AG10803 (cell line): Measurements from ENCODE around the gene VGLL2.
A peak's percentile ranks its signal among the peaks of the same experiment; 100 is the strongest.

ENCODE experiments used
- DNase-seq: peaks from one replicate; pipeline ENCODE4 v3.0.0; 2010; ENCODE audit warnings: low read depth
- H3K4me3 ChIP-seq: 2 replicates; pipeline ENCODE4 v1.5.1; 2011; ENCODE audit warnings: mild to moderate bottlenecking, low read length, control low read depth
- TF ChIP-seq, protein P1 (sequence below): conservative IDR thresholded peaks from 2 replicates; pipeline ENCODE4 v1.5.1; 2011; ENCODE audit warnings: mild to moderate bottlenecking, low read length, control low read depth, inconsistent platforms

The VGLL2 gene

DNA sequence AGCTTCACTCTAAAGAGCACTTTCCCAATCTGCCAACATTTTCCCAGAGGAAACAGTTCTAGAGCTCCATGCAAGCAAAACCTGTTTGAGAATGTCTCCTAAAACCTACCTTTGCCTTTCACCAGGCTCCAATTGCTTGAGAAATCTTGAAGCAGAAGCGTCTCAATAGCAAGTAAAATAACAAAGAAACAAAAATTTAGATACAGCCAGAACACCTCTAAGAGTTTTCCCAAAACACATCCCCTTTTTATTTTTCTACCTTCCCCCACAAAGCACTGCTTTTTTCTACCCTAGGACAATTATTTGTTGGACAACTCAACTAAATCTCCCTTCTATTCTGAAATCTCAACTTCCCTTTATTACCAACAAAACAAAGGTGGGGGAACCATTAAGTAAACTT, 3.6 kb downstream of the VGLL2 start:
- TF ChIP-seq, protein P1, sequence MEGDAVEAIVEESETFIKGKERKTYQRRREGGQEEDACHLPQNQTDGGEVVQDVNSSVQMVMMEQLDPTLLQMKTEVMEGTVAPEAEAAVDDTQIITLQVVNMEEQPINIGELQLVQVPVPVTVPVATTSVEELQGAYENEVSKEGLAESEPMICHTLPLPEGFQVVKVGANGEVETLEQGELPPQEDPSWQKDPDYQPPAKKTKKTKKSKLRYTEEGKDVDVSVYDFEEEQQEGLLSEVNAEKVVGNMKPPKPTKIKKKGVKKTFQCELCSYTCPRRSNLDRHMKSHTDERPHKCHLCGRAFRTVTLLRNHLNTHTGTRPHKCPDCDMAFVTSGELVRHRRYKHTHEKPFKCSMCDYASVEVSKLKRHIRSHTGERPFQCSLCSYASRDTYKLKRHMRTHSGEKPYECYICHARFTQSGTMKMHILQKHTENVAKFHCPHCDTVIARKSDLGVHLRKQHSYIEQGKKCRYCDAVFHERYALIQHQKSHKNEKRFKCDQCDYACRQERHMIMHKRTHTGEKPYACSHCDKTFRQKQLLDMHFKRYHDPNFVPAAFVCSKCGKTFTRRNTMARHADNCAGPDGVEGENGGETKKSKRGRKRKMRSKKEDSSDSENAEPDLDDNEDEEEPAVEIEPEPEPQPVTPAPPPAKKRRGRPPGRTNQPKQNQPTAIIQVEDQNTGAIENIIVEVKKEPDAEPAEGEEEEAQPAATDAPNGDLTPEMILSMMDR: no peak
- no peak for DNase-seq
- H3K4me3 ChIP-seq: no peak overlapping the region

- H3K4me3 ChIP-seq: no peak overlapping the region
- DNase-seq: no peak
- TF ChIP-seq, protein P1: no peak
Measured at GRCh38 chr6:117269638-117270054, 4.3 kb downstream of the VGLL2 start.

GRCh38 chr6:117270055-117270842, 4.9 kb downstream of the VGLL2 start:
- peak; percentile 2 for DNase-seq
- TF ChIP-seq, protein P1: no peak
- no peak overlapping the region for H3K4me3 ChIP-seq

- no peak overlapping the region for H3K4me3 ChIP-seq
- DNase-seq: no peak
- TF ChIP-seq, protein P1: no peak
Measured at GRCh38 chr6:117270843-117271507, 5.6 kb downstream of the VGLL2 start.

- DNase-seq: peak; percentile 4
- H3K4me3 ChIP-seq: no peak overlapping the region
- TF ChIP-seq, protein P1: no peak
Measured at GRCh38 chr6:117272032-117272866, 6.9 kb downstream of the VGLL2 start.

GRCh38 chr6:117272891-117273290, 7.5 kb downstream of the VGLL2 start:
- TF ChIP-seq, protein P1: no peak
- H3K4me3 ChIP-seq: no peak overlapping the region
- no peak for DNase-seq
